GM21390 (cell line): ENCODE results near the gene LDLRAD4.

Source experiments
- ATAC-seq: cut with Tn5 transposase; IDR thresholded peaks from one replicate; pipeline ENCODE4 v1.9.1; 2021; ENCODE audit not compliant: unreplicated experiment

Gene LDLRAD4

GRCh38 chr18:13522861-13523660 is 304.5 kb downstream of the LDLRAD4 start:
- no peak for ATAC-seq

DNA sequence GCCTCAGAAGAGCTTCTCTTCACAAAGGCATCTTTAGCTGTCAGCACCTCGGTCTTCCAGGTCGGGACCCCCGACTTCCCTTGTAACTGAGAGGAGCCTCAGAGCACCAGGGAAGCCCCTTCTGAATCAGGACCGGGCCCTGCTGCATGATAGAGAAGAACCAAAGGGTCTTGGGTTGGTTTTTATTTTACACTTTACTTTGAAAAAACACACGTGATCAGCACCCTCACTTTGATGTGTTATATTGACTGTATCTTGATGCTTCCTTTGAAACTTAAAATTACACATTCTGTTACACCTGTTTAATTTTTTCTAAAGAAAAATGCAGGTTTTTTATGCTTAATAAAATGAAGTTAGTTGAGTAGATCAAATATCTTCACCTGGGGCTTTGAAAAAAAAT is 305.5 kb downstream of the LDLRAD4 start:
- ATAC-seq = no peak

- no peak for ATAC-seq
Measured at GRCh38 chr18:13524811-13525210, 306.3 kb downstream of the LDLRAD4 start.

DNA sequence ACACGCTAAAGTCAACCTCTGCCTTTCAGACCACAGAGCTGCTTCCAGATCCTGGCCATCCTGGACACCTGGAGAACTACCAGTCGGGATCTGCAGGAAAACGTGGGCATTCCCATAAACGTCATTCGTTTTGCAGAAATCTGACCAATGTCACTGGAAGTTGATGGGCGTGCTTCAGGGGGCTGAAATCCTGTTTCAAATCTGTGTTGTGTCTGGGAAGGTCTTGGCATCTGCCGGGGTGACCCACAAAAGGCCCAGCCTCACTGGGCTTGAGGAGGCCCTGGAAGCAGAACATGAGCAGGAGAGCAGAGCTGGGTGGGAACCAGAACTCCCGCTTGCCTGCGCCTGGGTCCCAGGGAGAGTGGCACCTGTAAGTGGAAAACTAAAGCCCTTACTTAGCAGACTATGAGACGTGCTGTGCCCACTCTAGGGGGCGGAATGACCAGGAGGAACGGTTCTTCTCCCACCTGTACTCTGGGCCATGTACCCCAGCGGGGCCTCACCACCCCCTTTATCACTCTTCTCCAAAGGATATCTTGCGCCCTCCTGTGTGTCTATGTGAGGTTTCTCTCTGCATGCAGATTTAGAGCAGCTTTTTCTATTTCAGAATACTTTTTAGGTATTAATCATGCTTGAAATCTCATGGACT is 306.9 kb downstream of the LDLRAD4 start:
- no peak for ATAC-seq

GRCh38 chr18:13526519-13526918 is 308.0 kb downstream of the LDLRAD4 start:
- ATAC-seq = no peak

GRCh38 chr18:13527256-13527655 is 308.7 kb downstream of the LDLRAD4 start:
- ATAC-seq = no peak

GRCh38 chr18:13527730-13528129 is 309.2 kb downstream of the LDLRAD4 start:
- ATAC-seq = no peak

DNA sequence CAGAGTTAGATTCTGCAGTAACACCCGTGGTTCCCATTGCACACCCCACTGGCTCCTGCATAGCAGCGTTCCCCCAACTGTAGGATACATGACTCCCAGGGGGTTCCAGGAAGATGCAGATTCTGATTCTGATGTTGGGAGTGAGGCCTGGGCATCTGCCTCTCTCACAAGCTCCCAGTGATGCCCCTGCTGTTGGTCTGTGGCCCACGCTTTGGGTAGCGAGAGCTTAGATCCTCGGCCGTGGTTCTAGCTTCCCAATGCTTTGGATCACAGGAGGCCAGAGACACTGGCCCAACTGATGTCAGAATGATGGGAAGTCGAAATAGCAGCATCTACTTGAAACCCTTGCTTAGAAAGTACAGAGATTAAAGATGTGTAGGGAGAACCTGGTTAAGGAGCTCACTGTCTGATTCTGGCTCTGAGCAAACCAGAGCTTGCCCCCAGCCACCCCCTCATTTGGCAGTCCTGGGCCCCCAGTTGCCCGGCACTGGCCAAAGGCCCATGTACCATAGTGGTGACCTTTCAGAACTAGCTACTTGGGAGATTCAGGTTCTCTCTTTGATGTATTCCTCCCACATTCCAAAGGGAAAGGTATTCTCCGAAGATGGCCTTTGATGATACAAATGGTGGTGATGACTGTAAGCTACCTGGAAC is 310.3 kb downstream of the LDLRAD4 start:
- no peak for ATAC-seq

DNA sequence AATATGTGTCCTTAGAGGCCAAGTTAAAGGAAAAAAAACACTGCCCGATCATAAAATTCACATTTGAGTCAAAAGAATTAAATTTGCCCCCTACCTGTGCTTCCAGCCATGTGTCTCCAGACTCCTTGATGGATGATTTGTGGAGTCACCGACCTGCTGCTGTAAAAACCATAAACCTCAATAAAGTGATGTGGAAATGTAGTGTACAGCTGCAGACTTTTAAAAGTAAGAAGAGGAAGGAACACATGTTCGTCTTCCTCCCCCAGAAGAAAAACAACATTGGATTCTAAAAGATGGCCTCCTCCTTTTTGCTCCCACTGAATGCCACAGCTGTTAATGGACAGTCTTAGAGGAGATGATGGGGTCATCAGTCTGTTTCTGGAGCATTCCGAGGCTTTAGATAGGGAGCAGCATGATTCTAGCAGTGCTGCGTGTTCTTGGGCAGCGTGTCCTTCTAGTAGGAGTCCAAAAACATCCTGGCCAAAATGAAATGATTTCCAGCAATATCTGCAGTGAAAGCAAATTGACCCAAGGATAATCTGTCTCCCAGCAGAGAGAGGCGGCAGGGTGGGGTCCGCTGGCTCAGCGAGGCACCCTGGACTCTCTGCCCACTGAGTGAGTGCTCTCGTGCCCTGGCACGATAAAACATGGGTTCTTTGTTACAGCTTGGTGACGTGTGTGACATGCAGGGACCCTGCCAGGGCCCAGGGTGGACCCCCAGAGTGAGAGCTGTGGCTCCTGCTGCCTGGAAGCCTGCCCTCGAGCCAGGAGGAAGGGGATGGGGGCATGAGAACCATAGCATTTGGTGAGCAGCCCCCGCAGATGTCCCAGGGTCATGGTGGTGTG is 311.7 kb downstream of the LDLRAD4 start:
- ATAC-seq = no peak

GRCh38 chr18:13530879-13531387 is 312.4 kb downstream of the LDLRAD4 start:
- ATAC-seq = no peak

GRCh38 chr18:13531681-13532325 is 313.2 kb downstream of the LDLRAD4 start:
- no peak for ATAC-seq

- ATAC-seq = no peak
Measured at GRCh38 chr18:13532406-13533075, 314.0 kb downstream of the LDLRAD4 start.

DNA sequence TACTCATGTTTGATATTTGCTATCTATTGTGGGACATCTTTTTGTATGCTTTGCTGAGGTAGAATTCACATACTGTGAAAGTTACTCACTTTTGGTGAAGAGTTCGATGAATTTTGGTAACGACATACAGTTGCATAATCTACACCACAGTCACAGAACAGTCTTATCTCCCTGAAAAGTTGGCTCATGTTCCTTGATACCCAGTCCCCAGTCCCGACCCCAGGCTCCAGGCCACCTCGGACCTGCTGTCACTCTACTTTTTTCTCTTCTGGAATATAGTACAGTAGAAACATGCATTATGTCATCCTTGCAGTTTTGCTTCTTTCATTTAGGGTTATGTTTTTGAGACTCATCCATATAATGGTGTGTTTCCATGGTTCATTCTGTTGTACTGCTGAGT is 316.1 kb downstream of the LDLRAD4 start:
- ATAC-seq = no peak

DNA sequence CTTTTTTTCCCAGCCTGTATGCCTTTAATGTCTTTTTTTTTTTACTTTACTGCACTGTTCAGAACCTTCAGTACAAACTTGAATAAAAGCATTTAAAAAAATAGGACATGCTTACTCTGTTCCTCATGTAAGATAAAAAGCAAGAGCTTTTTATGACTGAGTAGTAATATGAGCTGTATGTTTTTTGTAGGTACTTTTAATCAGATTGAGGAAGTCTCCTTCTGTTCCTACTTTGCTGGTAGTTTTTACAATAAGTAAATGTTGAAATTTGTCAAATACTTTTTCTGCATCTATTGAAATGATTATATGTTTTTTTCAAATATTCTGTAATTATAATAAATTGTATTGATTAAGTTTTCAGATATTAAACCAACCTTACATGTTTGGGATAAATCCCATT is 318.0 kb downstream of the LDLRAD4 start:
- no peak for ATAC-seq

DNA sequence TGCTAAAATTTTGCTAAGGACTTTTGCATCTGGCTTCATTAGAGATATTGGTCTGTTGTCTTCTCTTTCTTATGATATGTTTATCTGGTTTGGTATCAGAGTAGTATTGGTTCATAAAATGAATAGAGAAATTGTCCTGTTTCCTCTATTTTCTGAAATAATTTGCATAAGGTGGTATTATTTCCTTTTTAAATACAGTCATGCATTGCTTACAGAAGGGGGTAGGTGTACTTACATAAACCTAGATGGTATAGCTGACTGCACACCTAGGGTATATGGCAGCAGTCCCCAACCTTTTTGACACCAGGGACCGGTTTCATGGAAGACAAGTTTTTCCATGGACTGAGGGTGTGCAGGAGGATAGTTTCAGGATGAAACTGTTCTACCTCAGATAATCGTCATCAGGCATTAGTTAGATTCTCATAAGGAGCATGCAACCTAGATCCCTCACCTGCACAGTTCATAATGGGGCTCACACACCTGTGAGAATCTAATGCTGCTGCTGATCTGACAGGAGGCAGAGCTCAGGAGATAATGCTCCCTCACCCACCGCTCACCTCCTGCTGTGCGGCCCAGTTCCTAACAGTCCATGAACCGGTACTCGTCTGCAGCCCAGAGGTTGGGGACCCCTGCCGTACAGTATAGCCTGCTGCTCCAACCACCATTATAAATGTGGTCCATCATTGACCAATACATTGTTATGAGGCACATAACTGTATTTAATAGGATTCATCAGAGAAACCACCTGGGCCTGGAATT is 318.6 kb downstream of the LDLRAD4 start:
- ATAC-seq = no peak

- ATAC-seq = no peak
Measured at GRCh38 chr18:13538630-13539029, 320.1 kb downstream of the LDLRAD4 start.

GRCh38 chr18:13539050-13539449 is 320.5 kb downstream of the LDLRAD4 start:
- no peak for ATAC-seq

DNA sequence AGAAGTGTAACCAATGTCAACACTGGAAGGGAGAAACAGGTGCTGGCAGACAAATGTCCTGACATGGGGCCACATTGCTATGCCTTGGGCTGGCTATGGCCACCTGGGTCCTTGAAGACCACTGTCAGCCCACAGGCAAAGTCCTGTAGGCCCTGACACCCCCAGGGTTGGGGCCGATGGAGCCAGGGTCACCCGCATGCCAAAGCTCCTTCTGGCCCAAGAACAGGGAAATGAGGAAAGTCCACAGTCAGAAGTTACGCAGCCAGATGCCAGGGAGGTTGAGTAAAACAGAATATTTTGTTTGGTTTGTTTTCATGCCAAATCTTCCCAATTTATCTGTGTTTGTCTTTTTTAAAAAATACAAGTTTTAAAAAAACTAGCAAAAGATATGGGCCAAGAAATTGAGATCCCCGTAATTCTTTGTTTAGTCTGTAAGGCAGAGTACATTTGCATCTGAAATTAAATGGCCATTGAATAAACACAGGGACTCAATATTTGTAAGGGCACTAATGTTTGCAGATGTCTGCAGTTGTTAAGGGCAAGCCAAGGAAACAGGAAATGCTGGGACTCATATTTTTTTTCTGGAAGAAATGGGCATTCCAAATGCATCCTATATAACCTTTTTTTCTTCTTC is 321.4 kb downstream of the LDLRAD4 start:
- ATAC-seq = no peak
